EL (cell line): ENCODE results near the gene CCDC92B.
"Not testable (repeated sequence)": the region's sequence is repeated elsewhere in the genome, so short reads cannot be mapped to it uniquely, and the experiment has no call there.

Experiments
- DNase-seq: peaks from one replicate; pipeline ENCODE4 v3.0.0-alpha.2; 2016

Gene CCDC92B

GRCh38 chr17:2701996-2702741 is 47.3 kb downstream of the CCDC92B start:
- DNase-seq: no peak

GRCh38 chr17:2701161-2701995 is 48.1 kb downstream of the CCDC92B start:
- DNase-seq: no peak

GRCh38 chr17:2700491-2701141 is 48.8 kb downstream of the CCDC92B start:
- DNase-seq: no peak

- no peak for DNase-seq
Observed at GRCh38 chr17:2700030-2700490, 49.4 kb downstream of the CCDC92B start.

GRCh38 chr17:2699216-2699805 is 50.1 kb downstream of the CCDC92B start:
- not testable (repeated sequence) for DNase-seq

- no peak for DNase-seq
Observed at GRCh38 chr17:2697611-2698162, 51.8 kb downstream of the CCDC92B start.

- DNase-seq: no peak
Observed at GRCh38 chr17:2695961-2696760, 53.3 kb downstream of the CCDC92B start.

- no peak for DNase-seq
Observed at GRCh38 chr17:2695243-2695960, 54.0 kb downstream of the CCDC92B start.

GRCh38 chr17:2694381-2695242 is 54.8 kb downstream of the CCDC92B start:
- no peak for DNase-seq

- no peak for DNase-seq
Observed at GRCh38 chr17:2693561-2694380, 55.7 kb downstream of the CCDC92B start.

- DNase-seq: no peak
Observed at GRCh38 chr17:2692781-2693135, 56.7 kb downstream of the CCDC92B start.

- no peak for DNase-seq
Observed at GRCh38 chr17:2691965-2692780, 57.3 kb downstream of the CCDC92B start.

GRCh38 chr17:2691069-2691871 is 58.2 kb downstream of the CCDC92B start:
- DNase-seq: no peak

- no peak for DNase-seq
Observed at GRCh38 chr17:2690165-2691068, 59.0 kb downstream of the CCDC92B start.

- DNase-seq: no peak
Observed at GRCh38 chr17:2689411-2690164, 59.9 kb downstream of the CCDC92B start.
